ENCODE results near the gene OR5V1.

DNA sequence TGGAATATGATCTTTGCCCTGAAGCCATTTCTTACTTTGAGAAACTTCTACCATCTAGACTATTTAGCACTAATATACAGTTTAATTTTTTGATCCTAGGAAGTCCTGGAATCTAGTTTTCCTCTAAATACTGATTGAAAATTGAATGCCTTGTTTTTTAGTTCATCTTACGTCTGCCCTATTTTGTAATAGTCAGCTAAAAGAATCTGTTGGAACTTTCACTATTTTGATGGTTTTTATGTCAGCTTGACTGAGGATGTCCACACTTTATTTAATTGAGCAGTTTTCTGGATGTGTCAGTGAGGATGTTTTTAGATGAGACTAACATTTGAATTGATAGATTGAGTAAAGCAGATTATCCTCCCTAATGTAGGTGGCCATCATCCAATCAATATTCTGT, 35.1 kb upstream of the OR5V1 start:
- TF ChIP-seq, protein P1, sequence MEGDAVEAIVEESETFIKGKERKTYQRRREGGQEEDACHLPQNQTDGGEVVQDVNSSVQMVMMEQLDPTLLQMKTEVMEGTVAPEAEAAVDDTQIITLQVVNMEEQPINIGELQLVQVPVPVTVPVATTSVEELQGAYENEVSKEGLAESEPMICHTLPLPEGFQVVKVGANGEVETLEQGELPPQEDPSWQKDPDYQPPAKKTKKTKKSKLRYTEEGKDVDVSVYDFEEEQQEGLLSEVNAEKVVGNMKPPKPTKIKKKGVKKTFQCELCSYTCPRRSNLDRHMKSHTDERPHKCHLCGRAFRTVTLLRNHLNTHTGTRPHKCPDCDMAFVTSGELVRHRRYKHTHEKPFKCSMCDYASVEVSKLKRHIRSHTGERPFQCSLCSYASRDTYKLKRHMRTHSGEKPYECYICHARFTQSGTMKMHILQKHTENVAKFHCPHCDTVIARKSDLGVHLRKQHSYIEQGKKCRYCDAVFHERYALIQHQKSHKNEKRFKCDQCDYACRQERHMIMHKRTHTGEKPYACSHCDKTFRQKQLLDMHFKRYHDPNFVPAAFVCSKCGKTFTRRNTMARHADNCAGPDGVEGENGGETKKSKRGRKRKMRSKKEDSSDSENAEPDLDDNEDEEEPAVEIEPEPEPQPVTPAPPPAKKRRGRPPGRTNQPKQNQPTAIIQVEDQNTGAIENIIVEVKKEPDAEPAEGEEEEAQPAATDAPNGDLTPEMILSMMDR (IDR thresholded peaks at IDR 0.05; ENCODE audit: borderline replicate concordance, extremely low read depth, low read length, poor library complexity, severe bottlenecking): no peak
- no peak for TF ChIP-seq EZH2 (IDR thresholded peaks at IDR 0.05; ENCODE audit: borderline replicate concordance, low read depth, low read length, severe bottlenecking)

Data from DND-41 (cell line).